HG03439 (cell line): ENCODE measurements around the gene NT5C3B.
"Not testable (repeated sequence)": the region's sequence is repeated elsewhere in the genome, so short reads cannot be mapped to it uniquely, and the experiment has no call there.

Experiments
- ATAC-seq: cut with Tn5 transposase; IDR thresholded peaks from one replicate; pipeline ENCODE4 v1.9.1; 2021; ENCODE audit warnings: mild to moderate bottlenecking, moderate library complexity; ENCODE audit not compliant: unreplicated experiment

The NT5C3B gene

GRCh38 chr17:41785091-41785858 lies 50.8 kb downstream of the NT5C3B start:
- no peak for ATAC-seq

- ATAC-seq, result no peak
These were observed 51.8 kb downstream of the NT5C3B start for GRCh38 chr17:41784207-41784744.

- ATAC-seq, result no peak
These were observed 53.9 kb downstream of the NT5C3B start for GRCh38 chr17:41782142-41782541.

DNA sequence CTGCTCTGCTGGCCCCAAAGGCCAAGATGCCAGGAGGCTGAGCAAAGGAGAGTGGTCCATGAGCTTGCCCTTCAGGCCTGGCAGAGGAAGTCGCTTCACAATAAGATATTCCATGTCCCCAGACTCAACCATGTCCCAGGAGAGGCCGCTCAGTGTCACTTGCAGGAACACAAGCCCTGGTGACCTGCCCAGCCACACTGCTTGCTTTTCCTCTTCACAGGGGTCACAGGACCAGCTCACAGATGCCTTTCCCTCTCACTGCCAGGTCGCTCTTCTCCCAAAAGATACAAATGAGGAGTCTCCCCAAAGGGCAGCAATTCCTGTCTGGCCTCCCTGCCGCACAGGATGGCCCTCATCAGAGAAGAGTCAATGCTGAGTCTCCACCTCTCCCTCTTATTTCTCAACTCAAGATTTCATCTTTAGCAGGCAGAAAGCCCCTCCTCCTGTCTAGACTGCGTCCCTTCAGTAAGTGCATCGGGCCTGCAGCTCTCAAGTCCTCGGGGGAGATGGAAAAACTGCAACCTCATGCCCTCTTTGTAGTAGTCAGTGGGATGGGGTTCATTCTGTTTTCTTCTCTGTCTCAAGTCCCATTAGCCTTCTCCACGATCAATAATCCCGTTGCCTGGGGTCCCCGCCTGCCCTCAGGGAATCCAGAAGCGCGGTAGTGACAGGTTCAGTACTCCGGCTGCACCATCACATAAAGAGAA lies 54.5 kb downstream of the NT5C3B start:
- no peak for ATAC-seq

GRCh38 chr17:41779954-41780353 lies 56.1 kb downstream of the NT5C3B start:
- no peak for ATAC-seq

- no peak for ATAC-seq
These were observed 58.4 kb downstream of the NT5C3B start for GRCh38 chr17:41777574-41778188.

- ATAC-seq, result no peak
These were observed 58.9 kb downstream of the NT5C3B start for GRCh38 chr17:41777157-41777573.

GRCh38 chr17:41776262-41776900 lies 59.7 kb downstream of the NT5C3B start:
- not testable (repeated sequence) for ATAC-seq

DNA sequence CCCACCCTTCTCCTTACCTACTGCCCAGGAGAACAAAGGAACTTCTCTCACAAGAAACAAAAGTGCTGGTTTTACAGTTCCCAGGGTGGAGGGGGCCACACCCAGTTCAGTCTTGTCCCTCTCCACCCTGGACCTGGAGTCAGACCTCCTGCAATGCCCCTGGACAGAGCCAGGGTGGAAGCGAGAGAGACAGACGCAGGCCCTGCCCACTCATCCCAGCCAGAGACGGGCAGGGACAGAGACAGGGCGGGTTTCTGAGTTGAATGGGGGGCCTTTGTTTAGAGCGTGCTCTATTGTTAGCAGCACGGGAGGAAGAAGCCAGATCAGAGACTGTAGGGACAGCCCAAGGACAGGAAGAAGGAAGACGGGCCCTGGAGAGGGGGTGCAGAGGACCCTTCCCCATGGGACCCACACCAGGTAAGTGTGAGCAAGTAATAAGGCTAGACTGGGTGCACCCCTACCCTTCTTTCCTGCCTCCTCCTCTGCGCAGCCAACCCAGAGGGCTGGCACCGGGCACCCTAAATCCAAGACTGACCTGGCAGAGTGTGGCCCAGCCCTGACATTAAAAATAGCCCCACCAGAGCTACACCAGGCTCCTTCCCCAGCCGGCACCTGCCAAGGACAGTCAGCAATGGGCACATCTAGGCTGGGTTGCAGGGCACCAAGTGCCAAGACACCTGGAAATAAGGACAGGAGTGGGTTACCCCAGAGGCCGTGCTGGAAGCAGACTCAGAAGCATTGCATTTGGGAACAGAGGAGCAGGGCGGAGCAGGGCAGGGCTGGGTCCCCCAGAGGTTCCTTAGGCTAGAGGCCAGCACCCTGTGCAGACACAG lies 60.4 kb downstream of the NT5C3B start:
- ATAC-seq, result no peak
